Fibroblast of gingiva (primary cell): ENCODE data around the gene STAT3.
A peak's percentile ranks its signal among the peaks of the same experiment; 100 is the strongest.
"Not testable (repeated sequence)": the region's sequence is repeated elsewhere in the genome, so short reads cannot be mapped to it uniquely, and the experiment has no call there.

Source experiments
- DNase-seq: peaks from one replicate; pipeline ENCODE4 v3.0.0-alpha.2; 2011; ENCODE audit warnings: low read depth

STAT3 gene

GRCh38 chr17:42388381-42389134, at the start of gene STAT3:
Gene STAT3 (minus strand): TSS chr17:42388442. CDS start chr17:42348516, 39,926 bp downstream.
- peak; percentile 100 for DNase-seq

- peak; percentile 98 for DNase-seq
Observed at GRCh38 chr17:42436391-42436790, 48.1 kb upstream of the STAT3 start.

GRCh38 chr17:42431758-42432161, 43.5 kb upstream of the STAT3 start:
- DNase-seq = peak; percentile 26

GRCh38 chr17:42429726-42430447, 41.6 kb upstream of the STAT3 start:
- DNase-seq = no peak

- DNase-seq = peak; percentile 97
Observed at GRCh38 chr17:42428141-42428944, 40.1 kb upstream of the STAT3 start.

- DNase-seq = peak; percentile 72
Observed at GRCh38 chr17:42424991-42425610, 36.9 kb upstream of the STAT3 start.

- DNase-seq = no peak
Observed at GRCh38 chr17:42423766-42424165, 35.5 kb upstream of the STAT3 start.

- DNase-seq = peak; percentile 99
Observed at GRCh38 chr17:42422958-42423712, 34.9 kb upstream of the STAT3 start, which contains the start of gene CAVIN1. Gene CAVIN1 (minus strand): TSS chr17:42423256. CDS start chr17:42423097, 159 bp downstream.

- DNase-seq = no peak
Observed at GRCh38 chr17:42422412-42422957, 34.2 kb upstream of the STAT3 start.

GRCh38 chr17:42421507-42422338, 33.5 kb upstream of the STAT3 start:
- peak; percentile 62 for DNase-seq

- DNase-seq = no peak
Observed at GRCh38 chr17:42421136-42421506, 32.9 kb upstream of the STAT3 start.

- not testable (repeated sequence) for DNase-seq
Observed at GRCh38 chr17:42417981-42418380, 29.7 kb upstream of the STAT3 start.

GRCh38 chr17:42414704-42415409, 26.6 kb upstream of the STAT3 start:
- DNase-seq = no peak

- no peak for DNase-seq
Observed at GRCh38 chr17:42413464-42414040, 25.3 kb upstream of the STAT3 start.

GRCh38 chr17:42411905-42412679, 23.9 kb upstream of the STAT3 start:
- DNase-seq = no peak

- DNase-seq = peak; percentile 87
Observed at GRCh38 chr17:42411361-42411760, 23.1 kb upstream of the STAT3 start.

- no peak for DNase-seq
Observed at GRCh38 chr17:42410319-42410685, 22.1 kb upstream of the STAT3 start.
